Neutrophil (primary cell): ENCODE measurements around the gene SPPL2C.

Source experiments
- H3K27ac ChIP-seq: fragments of 200-600 bp; sonication (generic); 2 replicates; pipeline ENCODE4 v1.5.1; 2016; ENCODE audit warnings: mild to moderate bottlenecking, moderate library complexity
- H3K27me3 ChIP-seq: fragments of 200-600 bp; sonication (generic); 2 replicates; pipeline ENCODE4 v1.6.0; 2016; ENCODE audit warnings: mild to moderate bottlenecking
- H3K36me3 ChIP-seq: fragments of 200-600 bp; sonication (generic); 2 replicates; pipeline ENCODE4 v1.5.1; 2017
- H3K4me1 ChIP-seq, 2 experiments: fragments of 200-600 bp in 1 of 2; sonication (generic) in 1 of 2; 1 replicate in 1 of 2; 2 replicates in 1 of 2; pipeline versions ENCODE4 v1.5.1 to v1.6.1; 2013 to 2016; ENCODE audit warnings: low read depth in 1 of 2, low read length in 1 of 2, mild to moderate bottlenecking in 1 of 2, moderate library complexity in 1 of 2; ENCODE audit not compliant: control insufficient read depth in 1 of 2, insufficient read depth in 1 of 2
- H3K4me3 ChIP-seq, 2 experiments: fragments of 200-600 bp in 1 of 2; sonication (generic) in 1 of 2; 1 replicate in 1 of 2; 2 replicates in 1 of 2; pipeline ENCODE4 v1.5.1; 2013 to 2016; ENCODE audit warnings: low read depth in 1 of 2, low read length in 1 of 2, mild to moderate bottlenecking in 1 of 2, moderate library complexity in 1 of 2
- H3K9me3 ChIP-seq: fragments of 200-600 bp; sonication (generic); 2 replicates; pipeline ENCODE4 v1.5.1; 2016
- CTCF ChIP-seq: fragments of 200-600 bp; sonication (generic); IDR thresholded peaks from 2 replicates; pipeline ENCODE4 v1.5.1; 2016; ENCODE audit warnings: antibody characterized with exemption

SPPL2C gene

GRCh38 chr17:45850011-45850410 lies 5.3 kb downstream of the SPPL2C start:
- Histone ChIP-seq H3K27ac (no peak overlapping the region), H3K4me1 (no peaks in the 10 kb centered on the region), H3K36me3 (no peaks in the 10 kb centered on the region), H3K27me3 (peaks cover 36% of the 10 kb centered on the region), H3K4me3 (no peak overlapping the region), H3K9me3 (no peaks in the 10 kb centered on the region)
- TF ChIP-seq CTCF: no peak

GRCh38 chr17:45850468-45850867 lies 5.8 kb downstream of the SPPL2C start:
- H3K4me1 ChIP-seq: no peaks in the 10 kb centered on the region
- peaks cover 40% of the 10 kb centered on the region for H3K27me3 ChIP-seq
- no peaks in the 10 kb centered on the region for H3K36me3 ChIP-seq
- H3K4me3 ChIP-seq: no peak overlapping the region
- H3K9me3 ChIP-seq: no peaks in the 10 kb centered on the region
- no peak for TF ChIP-seq CTCF
- no peak overlapping the region for H3K27ac ChIP-seq

GRCh38 chr17:45851022-45851421 lies 6.3 kb downstream of the SPPL2C start:
- no peaks in the 10 kb centered on the region for H3K4me1 ChIP-seq
- H3K4me3 ChIP-seq: no peak overlapping the region
- no peaks in the 10 kb centered on the region for H3K9me3 ChIP-seq
- TF ChIP-seq CTCF: no peak
- H3K27ac ChIP-seq: no peak overlapping the region
- H3K27me3 ChIP-seq: peaks cover 41% of the 10 kb centered on the region
- no peaks in the 10 kb centered on the region for H3K36me3 ChIP-seq

- Histone ChIP-seq H3K36me3 (no peaks in the 10 kb centered on the region), H3K27ac (no peak overlapping the region), H3K27me3 (peaks cover 41% of the 10 kb centered on the region), H3K4me3 (no peak overlapping the region), H3K4me1 (no peaks in the 10 kb centered on the region), H3K9me3 (no peaks in the 10 kb centered on the region)
- TF ChIP-seq CTCF: no peak
These were observed 6.8 kb downstream of the SPPL2C start for GRCh38 chr17:45851464-45851863.

- Histone ChIP-seq H3K9me3 (no peaks in the 10 kb centered on the region), H3K27ac (no peak overlapping the region), H3K27me3 (peaks cover 41% of the 10 kb centered on the region), H3K4me1 (no peaks in the 10 kb centered on the region), H3K4me3 (no peak overlapping the region), H3K36me3 (no peaks in the 10 kb centered on the region)
- no peak for TF ChIP-seq CTCF
These were observed 7.2 kb downstream of the SPPL2C start for GRCh38 chr17:45851873-45852272.
